KG1 (cell line): ENCODE data around the gene TRIM62.
"Not testable (repeated sequence)": the region's sequence is repeated elsewhere in the genome, so short reads cannot be mapped to it uniquely, and the experiment has no call there.

Experiments used
- DNase-seq: peaks from one replicate; lab custom pipeline; 2025; lab: John Stamatoyannopoulos, UW

TRIM62 gene

GRCh38 chr1:33158366-33158765 is 23.5 kb downstream of the TRIM62 start:
- no peak for DNase-seq

GRCh38 chr1:33157131-33157530 is 24.7 kb downstream of the TRIM62 start:
- no peak for DNase-seq

- no peak for DNase-seq
Observed at GRCh38 chr1:33155877-33156538, 25.8 kb downstream of the TRIM62 start.

GRCh38 chr1:33153650-33154049 is 28.2 kb downstream of the TRIM62 start:
- no peak for DNase-seq

- no peak for DNase-seq
Observed at GRCh38 chr1:33152685-33153432, 29.0 kb downstream of the TRIM62 start.

- no peak for DNase-seq
Observed at GRCh38 chr1:33151116-33151515, 30.7 kb downstream of the TRIM62 start.

GRCh38 chr1:33150522-33150921 is 31.3 kb downstream of the TRIM62 start:
- no peak for DNase-seq

- no peak for DNase-seq
Observed at GRCh38 chr1:33149453-33150190, 32.2 kb downstream of the TRIM62 start.

GRCh38 chr1:33148615-33149014 is 33.2 kb downstream of the TRIM62 start:
- no peak for DNase-seq

- DNase-seq = no peak
Observed at GRCh38 chr1:33147997-33148314, 33.9 kb downstream of the TRIM62 start.

- no peak for DNase-seq
Observed at GRCh38 chr1:33147275-33147996, 34.4 kb downstream of the TRIM62 start.

GRCh38 chr1:33146003-33146402 is 35.8 kb downstream of the TRIM62 start:
- no peak for DNase-seq

GRCh38 chr1:33143698-33144097 is 38.1 kb downstream of the TRIM62 start:
- DNase-seq = no peak

- DNase-seq = no peak
Observed at GRCh38 chr1:33143176-33143575, 38.7 kb downstream of the TRIM62 start.

- DNase-seq = no peak
Observed at GRCh38 chr1:33142483-33143064, 39.3 kb downstream of the TRIM62 start.

GRCh38 chr1:33141781-33142180 is 40.1 kb downstream of the TRIM62 start:
- no peak for DNase-seq

- DNase-seq = no peak
Observed at GRCh38 chr1:33141216-33141615, 40.6 kb downstream of the TRIM62 start.

GRCh38 chr1:33140153-33141149 is 41.4 kb downstream of the TRIM62 start:
- DNase-seq = no peak

GRCh38 chr1:33137800-33138199 is 44.0 kb downstream of the TRIM62 start:
- DNase-seq = no peak

GRCh38 chr1:33136041-33136440 is 45.8 kb downstream of the TRIM62 start:
- DNase-seq = not testable (repeated sequence)
